HG03520 (cell line): Measurements from ENCODE around the gene SRP72.

Source experiments
- ATAC-seq: cut with Tn5 transposase; IDR thresholded peaks from one replicate; pipeline ENCODE4 v1.9.1; 2021; ENCODE audit warnings: mild to moderate bottlenecking, moderate library complexity; ENCODE audit not compliant: unreplicated experiment

The SRP72 gene

DNA sequence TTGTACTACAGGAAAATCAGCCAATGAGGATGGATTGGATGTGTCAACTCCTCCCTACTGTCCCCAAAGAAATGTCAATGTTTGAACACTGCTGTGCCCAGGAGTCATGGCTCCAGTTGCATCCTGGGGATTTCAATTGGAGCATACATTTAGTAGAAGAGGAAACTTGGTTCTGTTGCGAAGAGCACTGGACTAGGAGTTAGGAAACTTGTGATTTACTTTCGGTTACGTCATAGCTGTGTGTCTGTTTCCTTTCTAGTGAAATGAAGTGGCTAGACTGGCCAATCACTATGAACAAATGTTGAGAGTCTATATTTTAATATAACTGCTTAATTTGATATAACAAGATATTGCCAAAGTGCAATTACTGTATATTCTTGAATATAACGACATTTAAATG is 73.4 kb downstream of the SRP72 start:
- ATAC-seq, result no peak

DNA sequence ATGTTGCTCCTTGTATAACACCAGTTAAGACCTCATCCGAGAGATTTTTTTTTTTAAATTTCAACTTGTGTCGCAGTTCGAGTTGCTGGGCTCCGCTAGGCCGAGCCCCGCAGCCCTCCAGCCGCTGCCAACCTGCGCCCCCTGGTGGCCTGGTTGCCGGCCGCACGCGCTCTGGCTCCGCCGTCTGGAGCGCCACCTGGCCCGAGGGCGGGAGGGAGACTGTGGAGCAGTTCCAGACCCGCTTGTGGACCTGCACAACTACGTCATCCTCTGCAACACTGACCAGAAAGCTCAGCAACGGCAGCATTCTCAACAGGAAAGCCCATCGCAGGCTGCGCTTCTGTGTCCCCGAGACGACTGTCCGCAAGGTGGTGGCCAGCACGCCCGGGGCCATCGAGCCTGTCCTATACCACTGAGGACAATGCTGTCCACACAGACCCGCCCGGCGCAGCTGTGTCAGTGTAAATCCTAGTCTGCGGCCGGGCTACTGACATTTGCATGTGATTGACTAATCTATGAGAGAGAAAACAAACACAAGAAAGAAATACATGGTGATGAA is 77.2 kb downstream of the SRP72 start:
- peak; percentile 95 for ATAC-seq

DNA sequence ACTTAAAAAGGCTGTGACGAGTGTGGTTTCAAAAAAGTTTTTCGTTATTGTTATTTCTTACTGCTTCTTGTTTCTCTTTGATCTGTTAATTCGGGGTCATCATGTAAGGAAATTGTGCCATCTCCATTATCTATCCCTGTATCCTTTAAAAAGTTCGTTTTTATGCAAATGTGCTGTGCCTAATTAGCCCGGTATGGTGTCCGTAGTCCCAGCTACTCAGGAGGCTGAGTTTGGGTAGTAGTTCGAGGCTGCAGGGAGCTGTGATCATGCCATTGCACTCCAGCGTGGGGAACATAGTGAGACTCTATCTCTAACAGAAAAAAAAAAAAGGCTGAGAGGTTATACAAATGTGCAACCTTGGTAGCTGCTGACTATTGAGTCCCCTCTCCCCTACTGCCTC is 83.2 kb downstream of the SRP72 start:
- ATAC-seq, result no peak

DNA sequence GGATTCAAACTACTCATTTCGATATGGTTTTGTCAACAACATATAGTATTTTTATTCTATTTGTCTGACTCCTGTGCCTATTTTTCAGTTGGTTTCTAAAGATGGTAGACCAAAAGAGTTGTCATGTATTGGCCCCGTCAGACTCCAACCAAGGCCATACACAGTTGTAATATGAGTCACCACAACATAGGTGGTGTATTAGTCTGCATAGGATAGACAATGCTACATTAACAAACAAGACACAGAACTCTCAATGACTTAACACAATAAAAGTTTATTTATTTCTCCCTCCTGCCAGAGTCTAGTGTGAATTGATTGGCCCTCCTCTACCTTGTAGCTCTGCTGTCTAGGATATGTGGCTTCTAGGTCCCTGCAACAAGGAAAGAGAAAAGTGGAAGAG is 84.1 kb downstream of the SRP72 start:
- ATAC-seq, result no peak

DNA sequence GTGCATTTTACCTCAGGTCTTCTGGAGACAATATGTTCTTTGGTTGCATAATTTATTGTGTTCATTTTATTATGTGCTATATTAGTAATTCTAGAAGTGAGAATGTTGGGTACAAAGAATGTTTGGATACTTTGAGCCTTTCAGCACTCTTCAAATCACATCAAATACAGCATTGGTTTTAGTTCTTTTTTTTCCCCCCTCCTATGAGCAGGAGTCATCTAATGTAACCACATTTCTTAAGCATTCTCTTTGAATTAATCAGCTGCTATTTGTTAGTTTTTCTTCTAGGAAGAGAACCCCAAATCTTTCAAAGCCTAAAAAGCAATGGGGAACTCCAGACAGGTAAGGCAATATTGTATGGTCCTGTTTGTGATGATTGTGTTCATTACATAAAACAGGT is 84.9 kb downstream of the SRP72 start:
- no peak for ATAC-seq
